Measurements from ENCODE around the gene TTC7B.

TTC7B gene

DNA sequence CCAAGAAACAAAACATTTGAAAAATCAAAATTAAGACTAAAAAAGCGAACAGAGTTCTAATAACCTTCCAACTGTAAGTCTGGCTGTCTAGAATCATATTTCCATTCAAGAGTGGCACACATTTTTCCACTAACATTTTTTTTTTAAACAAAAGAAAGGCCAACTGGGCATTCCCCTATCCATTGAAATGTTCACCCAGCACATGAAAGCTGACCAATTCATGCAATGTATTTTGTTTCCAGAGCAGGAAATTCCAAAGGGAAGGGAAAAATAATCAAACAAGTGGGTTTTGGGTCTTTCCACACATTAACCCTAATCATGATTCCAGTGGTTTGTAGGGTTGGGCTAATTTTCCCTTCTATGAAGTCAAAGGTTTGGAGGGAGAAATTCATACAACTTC, 212.9 kb downstream of the TTC7B start:
- ATAC-seq (replicated peaks; ENCODE audit: extremely low read depth, poor library complexity, severe bottlenecking): no peak
- H3K27me3 Mint-ChIP-seq: peaks cover 45% of the 10 kb centered on the region

DNA sequence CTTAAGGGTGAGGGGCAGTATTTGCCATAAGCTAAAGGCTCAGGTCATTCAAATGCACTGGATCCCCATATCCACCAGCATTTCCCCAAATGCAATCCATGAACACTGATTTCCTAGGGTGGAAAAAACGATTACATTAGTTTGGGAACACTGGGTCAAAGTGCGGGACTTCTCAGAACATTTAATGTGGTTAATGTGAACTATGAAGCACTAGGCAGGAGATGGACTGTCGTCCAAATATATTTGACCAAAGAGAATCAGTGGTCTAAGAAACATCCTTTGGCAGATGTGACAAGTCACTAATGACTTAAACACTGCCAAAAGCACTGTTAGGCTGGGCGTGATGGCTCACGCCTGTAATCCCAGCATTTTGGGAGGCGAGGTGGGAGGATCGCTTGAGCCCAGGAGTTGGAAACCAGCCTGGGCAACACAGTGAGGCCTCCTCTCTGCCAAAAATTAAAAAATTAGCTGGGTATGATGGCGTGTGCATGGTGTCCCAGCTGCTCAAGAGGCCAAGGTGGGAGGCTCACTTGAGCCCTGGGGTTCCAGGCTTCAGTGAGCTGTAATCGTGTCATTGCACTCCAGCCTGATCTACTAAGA, 214.0 kb downstream of the TTC7B start:
- H3K36me3 Mint-ChIP-seq (ENCODE audit: insufficient read depth): peaks cover 2% of the 10 kb centered on the region
- peaks cover 45% of the 10 kb centered on the region for H3K27me3 Mint-ChIP-seq
- no peaks in the 10 kb centered on the region for H3K9me3 Mint-ChIP-seq
- DNase-seq (ENCODE audit: low spot score in 2 of 2): no peak
- no peak overlapping the region for H3K27ac Mint-ChIP-seq (ENCODE audit: low read depth)
- H3K4me1 Mint-ChIP-seq: no peaks in the 10 kb centered on the region
- ATAC-seq (replicated peaks; ENCODE audit: extremely low read depth, poor library complexity, severe bottlenecking): no peak
- H3K4me3 Mint-ChIP-seq: no peak overlapping the region

More for the DNA sequence above, 212.9 kb downstream of the TTC7B start:
- Mint-ChIP-seq H3K4me3 (no peak overlapping the region), H3K4me1 (no peaks in the 10 kb centered on the region), H3K27ac (ENCODE audit: low read depth) (no peak overlapping the region), H3K36me3 (ENCODE audit: insufficient read depth) (peaks cover 2% of the 10 kb centered on the region), H3K9me3 (no peaks in the 10 kb centered on the region)
- DNase-seq (ENCODE audit: low spot score in 2 of 2): no peak

DNA sequence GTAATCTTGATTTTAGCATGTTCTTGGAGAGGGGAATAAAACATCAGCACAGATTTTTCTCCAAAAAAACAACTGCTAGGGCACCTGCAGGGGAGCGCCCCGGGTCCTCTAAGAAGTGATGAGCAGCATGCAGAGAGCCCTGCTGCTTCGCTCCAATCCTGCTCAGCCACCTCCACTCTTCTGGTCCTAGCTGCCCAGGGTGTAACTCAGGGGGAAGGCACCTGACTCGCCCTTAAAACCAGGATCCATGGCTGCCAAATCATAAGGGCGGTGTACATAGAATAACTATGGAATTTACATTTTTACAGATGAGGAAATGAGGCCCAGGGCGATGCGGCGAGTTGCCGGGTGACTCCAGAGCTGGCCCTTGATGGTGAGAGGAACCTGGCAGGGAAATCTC, 214.7 kb downstream of the TTC7B start:
- Mint-ChIP-seq H3K4me1 (no peaks in the 10 kb centered on the region), H3K4me3 (no peak overlapping the region), H3K36me3 (ENCODE audit: insufficient read depth) (peaks cover 2% of the 10 kb centered on the region), H3K27me3 (peaks cover 45% of the 10 kb centered on the region), H3K27ac (ENCODE audit: low read depth) (no peak overlapping the region), H3K9me3 (no peaks in the 10 kb centered on the region)
- ATAC-seq (replicated peaks; ENCODE audit: extremely low read depth, poor library complexity, severe bottlenecking): no peak
- DNase-seq (ENCODE audit: low spot score in 2 of 2): no peak

DNA sequence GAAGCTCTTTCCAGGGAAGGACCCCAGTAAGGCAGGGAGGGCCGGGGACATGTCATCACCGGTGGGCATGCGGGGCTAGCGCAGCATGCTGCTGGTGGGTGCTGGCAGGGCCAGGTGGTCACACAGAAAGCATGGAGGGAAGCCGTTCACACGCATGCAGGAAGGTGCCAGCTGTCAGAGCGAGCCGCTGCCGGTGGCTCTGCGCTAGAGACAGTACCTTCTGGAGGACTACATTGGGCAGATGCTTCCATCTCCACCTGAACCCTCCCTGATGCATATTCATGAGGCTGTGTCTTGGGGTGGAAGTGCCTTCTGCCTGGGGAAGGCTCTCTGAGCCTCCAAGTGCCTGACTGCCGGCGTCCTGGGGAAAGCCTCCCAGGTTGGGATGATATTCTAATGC, 215.6 kb downstream of the TTC7B start:
- Mint-ChIP-seq H3K27me3 (peaks cover 35% of the 10 kb centered on the region), H3K36me3 (ENCODE audit: insufficient read depth) (peaks cover 2% of the 10 kb centered on the region), H3K9me3 (no peaks in the 10 kb centered on the region), H3K27ac (ENCODE audit: low read depth) (no peak overlapping the region), H3K4me1 (no peaks in the 10 kb centered on the region), H3K4me3 (no peak overlapping the region)
- no peak for ATAC-seq (replicated peaks; ENCODE audit: extremely low read depth, poor library complexity, severe bottlenecking)
- no peak for DNase-seq (ENCODE audit: low spot score in 2 of 2)

GRCh38 chr14:90599748-90600507, 216.3 kb downstream of the TTC7B start:
- no peak overlapping the region for H3K4me3 Mint-ChIP-seq
- no peak for DNase-seq (ENCODE audit: low spot score in 2 of 2)
- H3K9me3 Mint-ChIP-seq: no peaks in the 10 kb centered on the region
- peaks cover 2% of the 10 kb centered on the region for H3K36me3 Mint-ChIP-seq (ENCODE audit: insufficient read depth)
- no peak overlapping the region for H3K27ac Mint-ChIP-seq (ENCODE audit: low read depth)
- ATAC-seq (replicated peaks; ENCODE audit: extremely low read depth, poor library complexity, severe bottlenecking): no peak
- peaks cover 29% of the 10 kb centered on the region for H3K27me3 Mint-ChIP-seq
- no peaks in the 10 kb centered on the region for H3K4me1 Mint-ChIP-seq

GRCh38 chr14:90599339-90599738, 216.9 kb downstream of the TTC7B start:
- Mint-ChIP-seq H3K4me1 (no peaks in the 10 kb centered on the region), H3K36me3 (ENCODE audit: insufficient read depth) (peaks cover 2% of the 10 kb centered on the region), H3K4me3 (no peak overlapping the region), H3K27ac (ENCODE audit: low read depth) (no peak overlapping the region), H3K27me3 (peaks cover 24% of the 10 kb centered on the region), H3K9me3 (no peaks in the 10 kb centered on the region)
- no peak for DNase-seq (ENCODE audit: low spot score in 2 of 2)
- ATAC-seq (replicated peaks; ENCODE audit: extremely low read depth, poor library complexity, severe bottlenecking): no peak

DNA sequence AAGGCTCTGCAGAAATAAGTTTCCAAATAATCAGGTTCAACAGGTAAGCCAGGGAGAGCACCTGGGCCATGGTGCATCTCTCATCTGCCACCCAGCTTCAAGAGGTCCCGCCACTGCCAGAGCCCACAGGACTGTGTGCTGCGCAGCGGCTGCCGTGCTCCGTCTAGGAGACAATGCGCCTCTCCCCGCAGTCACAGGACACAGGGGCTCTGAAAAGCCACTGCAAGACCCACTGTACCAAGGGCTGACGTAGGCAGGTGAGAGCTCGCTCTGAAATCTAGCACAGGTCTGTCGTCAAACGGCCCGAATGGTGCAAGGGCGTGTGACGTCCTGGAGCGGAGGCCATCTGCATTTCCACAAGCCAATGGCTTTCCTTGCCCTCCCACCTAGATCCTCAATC, 218.3 kb downstream of the TTC7B start:
- H3K4me1 Mint-ChIP-seq: no peaks in the 10 kb centered on the region
- peaks cover 2% of the 10 kb centered on the region for H3K36me3 Mint-ChIP-seq (ENCODE audit: insufficient read depth)
- DNase-seq (ENCODE audit: low spot score in 2 of 2) (no peak), ATAC-seq (replicated peaks; ENCODE audit: extremely low read depth, poor library complexity, severe bottlenecking) (no peak)
- no peaks in the 10 kb centered on the region for H3K9me3 Mint-ChIP-seq
- H3K27me3 Mint-ChIP-seq: peaks cover 26% of the 10 kb centered on the region
- no peak overlapping the region for H3K27ac Mint-ChIP-seq (ENCODE audit: low read depth)
- no peak overlapping the region for H3K4me3 Mint-ChIP-seq

GRCh38 chr14:90596733-90597132, 219.5 kb downstream of the TTC7B start:
- DNase-seq (ENCODE audit: low spot score in 2 of 2) (no peak), ATAC-seq (replicated peaks; ENCODE audit: extremely low read depth, poor library complexity, severe bottlenecking) (no peak)
- H3K4me1 Mint-ChIP-seq: no peaks in the 10 kb centered on the region
- no peak overlapping the region for H3K4me3 Mint-ChIP-seq
- H3K36me3 Mint-ChIP-seq (ENCODE audit: insufficient read depth): peaks cover 2% of the 10 kb centered on the region
- H3K27ac Mint-ChIP-seq (ENCODE audit: low read depth): no peak overlapping the region
- peaks cover 27% of the 10 kb centered on the region for H3K27me3 Mint-ChIP-seq
- no peaks in the 10 kb centered on the region for H3K9me3 Mint-ChIP-seq

DNA sequence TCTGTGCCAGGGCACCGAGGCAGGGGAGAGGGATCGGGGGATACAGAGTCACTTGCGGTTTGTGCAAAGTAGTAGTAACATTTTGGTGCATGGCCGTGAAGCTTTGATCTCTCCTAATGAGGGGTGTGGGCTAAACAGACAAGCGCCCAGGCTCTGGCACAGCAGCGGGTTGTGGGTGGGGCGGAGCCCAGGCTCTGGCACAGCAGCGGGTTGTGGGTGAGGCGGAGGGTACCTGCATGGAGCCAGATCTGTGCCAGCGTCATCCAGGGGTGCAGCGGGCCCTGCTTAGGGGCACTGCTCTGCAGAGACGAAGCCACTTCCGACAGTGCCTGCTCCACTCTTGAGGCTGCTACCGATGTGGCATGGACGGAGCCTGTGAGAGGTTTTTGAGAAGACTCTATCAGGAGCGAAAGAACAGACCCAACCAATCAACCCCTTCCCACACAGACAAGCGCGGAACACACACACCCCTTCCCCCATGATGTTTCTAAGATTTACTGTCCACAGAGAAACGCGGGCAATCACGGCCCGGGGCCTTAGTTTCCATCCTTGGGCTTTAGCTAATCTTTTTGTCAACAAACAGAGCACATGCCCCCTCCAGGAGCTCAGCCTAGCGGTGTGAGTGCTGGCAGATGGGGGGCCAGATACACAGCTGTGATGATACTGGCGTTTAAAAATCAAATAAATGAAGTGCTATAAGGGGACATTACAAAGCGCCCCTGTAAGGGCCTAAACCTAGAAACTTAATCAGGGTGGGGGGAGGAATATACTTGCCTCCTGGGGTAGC, 222.8 kb downstream of the TTC7B start:
- ATAC-seq (replicated peaks; ENCODE audit: extremely low read depth, poor library complexity, severe bottlenecking) (no peak), DNase-seq (ENCODE audit: low spot score in 2 of 2) (no peak)
- no peaks in the 10 kb centered on the region for H3K9me3 Mint-ChIP-seq
- H3K27ac Mint-ChIP-seq (ENCODE audit: low read depth): no peak overlapping the region
- no peak overlapping the region for H3K4me3 Mint-ChIP-seq
- peaks cover 10% of the 10 kb centered on the region for H3K27me3 Mint-ChIP-seq
- no peaks in the 10 kb centered on the region for H3K4me1 Mint-ChIP-seq
- no peaks in the 10 kb centered on the region for H3K36me3 Mint-ChIP-seq (ENCODE audit: insufficient read depth)

DNA sequence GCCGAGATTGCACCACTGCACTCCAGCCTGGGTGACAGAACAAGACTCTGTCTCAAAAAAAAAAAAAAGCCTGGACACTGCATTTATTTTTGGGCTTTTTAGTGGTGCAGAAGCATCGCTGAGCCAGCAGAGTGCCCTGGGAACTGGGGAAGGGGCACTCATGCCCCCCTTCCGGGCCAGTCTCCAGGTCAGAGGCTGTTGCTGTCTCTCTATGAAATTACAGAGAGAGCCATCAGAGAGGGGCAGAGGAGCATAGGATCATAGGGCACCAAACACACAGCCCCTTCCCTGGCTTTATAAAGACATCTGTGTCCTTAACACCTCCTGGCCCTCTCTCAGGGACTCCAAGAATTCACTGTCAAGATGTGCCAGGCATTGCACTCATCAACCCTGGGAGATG, 223.6 kb downstream of the TTC7B start:
- H3K27me3 Mint-ChIP-seq: peaks cover 10% of the 10 kb centered on the region
- no peak for ATAC-seq (replicated peaks; ENCODE audit: extremely low read depth, poor library complexity, severe bottlenecking)
- H3K9me3 Mint-ChIP-seq: no peaks in the 10 kb centered on the region
- H3K4me3 Mint-ChIP-seq: no peak overlapping the region
- no peak for DNase-seq (ENCODE audit: low spot score in 2 of 2)
- H3K4me1 Mint-ChIP-seq: no peaks in the 10 kb centered on the region
- no peak overlapping the region for H3K27ac Mint-ChIP-seq (ENCODE audit: low read depth)
- no peaks in the 10 kb centered on the region for H3K36me3 Mint-ChIP-seq (ENCODE audit: insufficient read depth)

DNA sequence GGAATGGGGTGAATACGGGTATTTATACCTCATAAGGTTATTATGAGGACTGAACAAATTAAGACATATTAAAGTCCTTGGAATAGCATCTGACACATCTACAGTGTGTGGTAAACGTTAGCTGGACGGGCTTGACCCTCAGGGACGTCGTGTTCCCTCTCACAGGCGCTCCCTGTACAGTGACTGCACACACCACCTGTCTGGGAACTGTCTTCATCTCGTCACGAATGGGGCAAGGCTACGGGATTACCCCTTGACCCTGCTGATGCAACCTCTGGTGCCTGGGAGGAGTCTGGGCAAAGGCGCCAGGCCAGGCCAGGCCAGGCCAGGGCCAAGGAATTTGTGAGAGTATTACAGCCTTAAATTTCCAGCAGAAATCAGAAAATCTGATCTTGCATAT, 228.3 kb downstream of the TTC7B start:
- H3K9me3 Mint-ChIP-seq: no peaks in the 10 kb centered on the region
- peaks cover 12% of the 10 kb centered on the region for H3K27me3 Mint-ChIP-seq
- H3K27ac Mint-ChIP-seq (ENCODE audit: low read depth): no peak overlapping the region
- no peak overlapping the region for H3K4me3 Mint-ChIP-seq
- peaks cover 4% of the 10 kb centered on the region for H3K4me1 Mint-ChIP-seq
- no peaks in the 10 kb centered on the region for H3K36me3 Mint-ChIP-seq (ENCODE audit: insufficient read depth)
- ATAC-seq (replicated peaks; ENCODE audit: extremely low read depth, poor library complexity, severe bottlenecking) (no peak), DNase-seq (ENCODE audit: low spot score in 2 of 2) (no peak)

- H3K27me3 Mint-ChIP-seq: peaks cover 12% of the 10 kb centered on the region
- H3K36me3 Mint-ChIP-seq (ENCODE audit: insufficient read depth): no peaks in the 10 kb centered on the region
- H3K4me1 Mint-ChIP-seq: peaks cover 4% of the 10 kb centered on the region
- H3K4me3 Mint-ChIP-seq: no peak overlapping the region
- H3K27ac Mint-ChIP-seq (ENCODE audit: low read depth): no peak overlapping the region
- no peak for ATAC-seq (replicated peaks; ENCODE audit: extremely low read depth, poor library complexity, severe bottlenecking)
- no peaks in the 10 kb centered on the region for H3K9me3 Mint-ChIP-seq
- no peak for DNase-seq (ENCODE audit: low spot score in 2 of 2)
Measured at GRCh38 chr14:90587252-90587910, 228.8 kb downstream of the TTC7B start.
